K562 (cell line): ENCODE measurements around the gene STOX2. TPM values are rescaled to one million over a fixed set of nuclear protein-coding genes. Genes with fewer than 3 reads are reported as not detected.

Experiments
- ATAC-seq: fragments of 200-7000 bp; cut with Tn5 transposase; 3 replicates; pipeline ENCODE4 v1.9.1; 2020; ENCODE audit warnings: moderate library complexity
- BruUV-seq: library from RNA; stranded (reverse); fragments of 400-500 nt; replicated peaks from 2 replicates; lab custom pipeline; 2021; lab: Mats Ljungman, UMichigan
- CTCF ChIA-PET: fragments of 300-600 bp; formaldehyde crosslinking; extraction: SDS; loops from one replicate; lab custom pipeline; 2021; ENCODE audit warnings: low intra/inter-chr PET ratio; lab: Yijun Ruan, JAX
- POLR2A ChIA-PET: fragments of 300-600, 350-650 bp; sonication (Branson Sonifier 250); formaldehyde crosslinking; extraction: SDS; loops from one replicate; lab custom pipeline; 2021; ENCODE audit warnings: antibody characterized with exemption, inconsistent platforms; lab: Yijun Ruan, JAX
- DNase-seq, 4 experiments: peaks; one replicate each; pipeline versions ENCODE4 v3.0.0 to v3.0.0-alpha.2; 2011 to 2018; ENCODE audit warnings: low spot score in 3 of 4, mixed read lengths in 3 of 4; ENCODE audit errors: extremely low read depth in 1 of 4
- FAIRE-seq: peaks from 2 replicates; lab custom pipeline; 2011; peaks lifted over from hg19 to GRCh38; lab: Jason Lieb, UNC
- H2AFZ ChIP-seq: 2 replicates; pipeline ENCODE4 v1.6.0; 2011; ENCODE audit warnings: low read depth, low read length, control low read depth, inconsistent platforms
- H3K27ac ChIP-seq: fragments of 200-600 bp; 3 replicates; pipeline ENCODE4 v1.8.0; 2011; ENCODE audit warnings: low read depth, mild to moderate bottlenecking, control low read depth, inconsistent platforms, low read length, moderate library complexity, mixed read lengths; ENCODE audit errors: extremely low read depth
- H3K27me3 ChIP-seq, 2 experiments: fragments of 300-600 bp in 1 of 2; 2 replicates in 1 of 2; 3 replicates in 1 of 2; pipeline versions ENCODE4 v1.6.0 to v1.8.0; 2011; ENCODE audit warnings: inconsistent platforms in 2 of 2, low read length in 2 of 2, mild to moderate bottlenecking in 1 of 2, mixed read lengths in 1 of 2, moderate library complexity in 1 of 2; ENCODE audit not compliant: control insufficient read depth in 2 of 2, insufficient read depth in 2 of 2
- H3K36me3 ChIP-seq: fragments of 300-600 bp; 3 replicates; pipeline ENCODE4 v1.8.0; 2011; ENCODE audit warnings: mild to moderate bottlenecking, low read length, inconsistent platforms; ENCODE audit not compliant: control insufficient read depth, insufficient read depth
- H3K4me1 ChIP-seq, 2 experiments: fragments of 200-600 bp in 1 of 2; replicated peaks in 1 of 2; 2 replicates in 1 of 2; 3 replicates in 1 of 2; pipeline versions ENCODE4 v1.5.1 to v1.8.0; 2011; ENCODE audit warnings: inconsistent platforms in 2 of 2, low read length in 2 of 2, mild to moderate bottlenecking in 1 of 2, mixed read lengths in 1 of 2, moderate library complexity in 1 of 2; ENCODE audit not compliant: control insufficient read depth in 2 of 2, insufficient read depth in 2 of 2
- H3K4me2 ChIP-seq: 2 replicates; pipeline ENCODE4 v1.6.1; 2011; ENCODE audit warnings: low read length, control low read depth, inconsistent platforms, mixed read lengths; ENCODE audit not compliant: insufficient read depth
- H3K4me3 ChIP-seq: fragments of 200-600 bp; sonication (generic), shearing (Covaris generic); 2 replicates; pipeline ENCODE4 v1.5.1; 2016; ENCODE audit warnings: control low read depth, inconsistent platforms
- H3K79me2 ChIP-seq: fragments of 200-600 bp; 3 replicates; pipeline ENCODE4 v1.8.0; 2011; ENCODE audit warnings: low read length, inconsistent platforms; ENCODE audit not compliant: control insufficient read depth, insufficient read depth
- H3K9ac ChIP-seq, 2 experiments: 2 replicates each; pipeline versions ENCODE4 v1.6.0 to v1.6.1; 2011; ENCODE audit warnings: low read depth in 2 of 2, low read length in 2 of 2, control low read depth in 1 of 2, inconsistent platforms in 1 of 2, mild to moderate bottlenecking in 1 of 2, mixed read lengths in 1 of 2; ENCODE audit not compliant: insufficient read depth in 1 of 2
- H3K9me1 ChIP-seq: one replicate; pipeline ENCODE4 v1.6.0; 2011; ENCODE audit warnings: inconsistent platforms, mild to moderate bottlenecking, low read length, moderate library complexity; ENCODE audit not compliant: control insufficient read depth, insufficient read depth
- H3K9me3 ChIP-seq: replicated peaks from 2 replicates; pipeline ENCODE4 v1.5.1; 2011; ENCODE audit warnings: low read depth, low read length, inconsistent platforms; ENCODE audit not compliant: control insufficient read depth, insufficient read depth
- H4K20me1 ChIP-seq: replicated peaks from 2 replicates; pipeline ENCODE4 v1.6.1; 2011; ENCODE audit warnings: low read length, inconsistent platforms, mixed read lengths; ENCODE audit not compliant: control insufficient read depth, insufficient read depth
- PTTG1 ChIP-seq: fragments of 450-650 bp; IDR thresholded peaks from 2 replicates; pipeline ENCODE4 v1.6.1; 2016; ENCODE audit warnings: low read depth, mild to moderate bottlenecking, missing genetic modification characterization, missing compliant biosample characterization
- RAD21 ChIP-seq, 2 experiments: fragments of 250-450 bp in 1 of 2; fragments of 450-650 bp in 1 of 2; sonication (Bioruptor Pico) in 1 of 2; formaldehyde crosslinking in 1 of 2; IDR thresholded peaks in 1 of 2; conservative IDR thresholded peaks in 1 of 2; 2 replicates each; pipeline versions ENCODE4 v1.4.0 to v1.8.0; 2020 to 2022; ENCODE audit warnings: mild to moderate bottlenecking in 2 of 2, moderate library complexity in 1 of 2
- SMARCB1 ChIP-seq: IDR thresholded peaks from 2 replicates; pipeline ENCODE4 v1.6.1; 2011; ENCODE audit warnings: improper control_type of control experiment, low read depth; ENCODE audit not compliant: insufficient read length
- TOE1 ChIP-seq, 2 experiments: fragments of 450-650 bp in 1 of 2; sonication (generic) in 1 of 2; formaldehyde crosslinking in 1 of 2; IDR thresholded peaks; 2 replicates each; pipeline versions ENCODE4 v1.7.1 to v1.8.0; 2016 to 2022; ENCODE audit warnings: borderline replicate concordance in 2 of 2, mild to moderate bottlenecking in 2 of 2, antibody characterized with exemption in 1 of 2, inconsistent platforms in 1 of 2, low read depth in 1 of 2, missing genetic modification reagents in 1 of 2, moderate library complexity in 1 of 2
- ZBTB5 ChIP-seq: fragments of 450-650 bp; IDR thresholded peaks from 2 replicates; pipeline ENCODE4 v1.6.1; 2017; ENCODE audit warnings: antibody characterized with exemption
- WGBS: fragments of 100-300 bp; shearing (Covaris generic); methylation state at CpG from one replicate; pipeline ENCODE4 v1.1.6; 2016; ENCODE audit warnings: low coverage, mixed read lengths; ENCODE audit not compliant: insufficient coverage; ENCODE audit errors: missing lambda C conversion rate; 5-methylcytosine and 5-hydroxymethylcytosine counted together
- in situ Hi-C: fragments of 300-500 bp; cut with MboI; formaldehyde crosslinking; loops from 4 replicates; pipeline ENCODE4 v1.15.0; 2018; ENCODE audit warnings: inconsistent platforms, mixed read lengths
- intact Hi-C: fragments of 100-400 bp; cut with micrococcal nuclease; formaldehyde crosslinking; loops from 2 replicates; pipeline ENCODE4 v1.14.2; 2022
- polyA plus RNA-seq, 8 experiments: library from polyadenylated mRNA; depleted of rRNA in 4 of 8; stranded (reverse) in 5 of 8; unstranded in 3 of 8; fragments of >200 nt; fragmentation: Nextera tagmentation in 2 of 8; fragmentation: Illumina TruSeq in 1 of 8; extraction: Ambion mirVana in 2 of 8; extraction: Trizol in 1 of 8; gene quantifications; 2 replicates each; pipeline versions ENCODE4 v1.2.1 to v1.2.3, GENCODE V29; 2011 to 2014; ENCODE audit warnings: inconsistent platforms in 1 of 8, missing spikeins in 1 of 8
- total RNA-seq, 7 experiments: library from RNA; depleted of rRNA in 6 of 7; stranded (reverse); fragments of >200 nt in 6 of 7; fragmentation: Illumina TruSeq in 2 of 7; extraction: Trizol in 2 of 7; gene quantifications; 2 replicates each; pipeline versions ENCODE4 v1.2.1 to v1.2.3, GENCODE V29; 2011 to 2021; ENCODE audit warnings: low replicate concordance in 1 of 7

STOX2 gene
- total and polyA plus RNA-seq, 9 of the 15 experiments (the other 6 are each of a cell fraction or from before 2014, with no cell fraction given): not detected

GRCh38 chr4:184066584-184067300, 161.6 kb downstream of the STOX2 start:
- Histone ChIP-seq H3K9ac (no peak overlapping the region), H3K27me3 (peaks cover 0 to 21% of the 10 kb centered on the region in 2 experiments; a peak in 4 of 5 replicates), H4K20me1 (no peaks in the 10 kb centered on the region), H3K79me2 (no peaks in the 10 kb centered on the region), H3K36me3 (no peaks in the 10 kb centered on the region), H3K27ac (no peak overlapping the region), H3K9me1 (no peaks in the 10 kb centered on the region), H3K4me2 (no peak overlapping the region), H3K4me1 (no peaks in the 10 kb centered on the region), H3K4me3 (no peak overlapping the region), H2AFZ (no peak overlapping the region), H3K9me3 (no peaks in the 10 kb centered on the region)
- intact Hi-C loops: no loop called here
- ATAC-seq (no peak), FAIRE-seq (no peak), DNase-seq (no peak)
- BruUV-seq: no TSS peak
- ChIA-PET CTCF (no interaction called here), POLR2A (interaction anchor here (0.5 kb wide), 1 partner anchor 443 kb away, joined by 3 read pairs; no protein-coding TSS in a partner anchor)
- TF ChIP-seq RAD21 (CRISPR knock-in tag; conservative IDR thresholded peaks at IDR 0.05 in 1 of 2, IDR thresholded peaks at IDR 0.05 in 1 of 2): no peak
- no peak for TF ChIP-seq TOE1 (IDR thresholded peaks at IDR 0.05; ENCODE audit: borderline replicate concordance)
- TF ChIP-seq TOE1 (CRISPR knock-in tag; IDR thresholded peaks at IDR 0.05; ENCODE audit: borderline replicate concordance, low read depth): no peak
- TF ChIP-seq ZBTB5: no peak
- no peak for TF ChIP-seq SMARCB1
- TF ChIP-seq PTTG1 (tag): no peak
- in situ Hi-C loops: no loop called here
- WGBS: under 1% methylated on average over 9 of the region's 9 CpGs
